Activated CD4-positive, alpha-beta T cell treated with anti-CD3 and anti-CD28 coated beads for 36 hours (primary cell): Measurements from ENCODE around the gene SREK1IP1. TPM values are rescaled to one million over a fixed set of nuclear protein-coding genes. Genes with fewer than 3 reads are reported as not detected.
A peak's percentile ranks its signal among the peaks of the same experiment; 100 is the strongest.

ENCODE experiments used
- ATAC-seq: fragments of 200-7000 bp; cut with Tn5 transposase; one replicate; pipeline ENCODE4 v1.10.0; 2021; ENCODE audit warnings: mild to moderate bottlenecking, moderate library complexity
- CTCF ChIA-PET: fragments of 350-600 bp; sonication (Branson Sonifier 250); formaldehyde crosslinking; loops from one replicate; lab custom pipeline; 2021; ENCODE audit warnings: antibody characterized with exemption; lab: Charles Lee
- POLR2A ChIA-PET: fragments of 350-600 bp; sonication (Branson Sonifier 250); formaldehyde crosslinking; loops from one replicate; lab custom pipeline; 2021; ENCODE audit warnings: antibody characterized with exemption, inconsistent platforms; lab: Charles Lee
- DNase-seq: peaks from one replicate; pipeline ENCODE4 v3.0.0-alpha.2; 2020
- H3K27ac Mint-ChIP-seq: one replicate; pipeline ENCODE4 v1.8.0; 2021; ENCODE audit warnings: mixed read lengths
- H3K27me3 Mint-ChIP-seq: one replicate; pipeline ENCODE4 v1.8.0; 2021; ENCODE audit warnings: mixed read lengths
- H3K36me3 Mint-ChIP-seq: one replicate; pipeline ENCODE4 v1.8.0; 2021; ENCODE audit warnings: low read depth, mixed read lengths
- H3K4me1 Mint-ChIP-seq: one replicate; pipeline ENCODE4 v1.8.0; 2021; ENCODE audit warnings: mixed read lengths
- H3K4me3 Mint-ChIP-seq: one replicate; pipeline ENCODE4 v1.8.0; 2021; ENCODE audit warnings: mild to moderate bottlenecking, moderate library complexity, mixed read lengths
- H3K9me3 Mint-ChIP-seq: one replicate; pipeline ENCODE4 v1.8.0; 2021; ENCODE audit warnings: low read depth, mixed read lengths
- intact Hi-C, 2 experiments: fragments of 100-400 bp; cut with DNase I in 1 of 2; cut with micrococcal nuclease in 1 of 2; formaldehyde crosslinking; loops; one replicate each; pipeline versions ENCODE4 v1.14.2 to v1.15.1; 2022 to 2024; cut with DNase I, micrococcal nuclease
- total RNA-seq, 2 experiments: library from RNA; stranded (reverse); gene quantifications; one replicate each; pipeline ENCODE4 v1.2.3, GENCODE V29; 2021

Gene SREK1IP1
- total RNA-seq: 10 to 100 TPM; 27.8 TPM

DNA sequence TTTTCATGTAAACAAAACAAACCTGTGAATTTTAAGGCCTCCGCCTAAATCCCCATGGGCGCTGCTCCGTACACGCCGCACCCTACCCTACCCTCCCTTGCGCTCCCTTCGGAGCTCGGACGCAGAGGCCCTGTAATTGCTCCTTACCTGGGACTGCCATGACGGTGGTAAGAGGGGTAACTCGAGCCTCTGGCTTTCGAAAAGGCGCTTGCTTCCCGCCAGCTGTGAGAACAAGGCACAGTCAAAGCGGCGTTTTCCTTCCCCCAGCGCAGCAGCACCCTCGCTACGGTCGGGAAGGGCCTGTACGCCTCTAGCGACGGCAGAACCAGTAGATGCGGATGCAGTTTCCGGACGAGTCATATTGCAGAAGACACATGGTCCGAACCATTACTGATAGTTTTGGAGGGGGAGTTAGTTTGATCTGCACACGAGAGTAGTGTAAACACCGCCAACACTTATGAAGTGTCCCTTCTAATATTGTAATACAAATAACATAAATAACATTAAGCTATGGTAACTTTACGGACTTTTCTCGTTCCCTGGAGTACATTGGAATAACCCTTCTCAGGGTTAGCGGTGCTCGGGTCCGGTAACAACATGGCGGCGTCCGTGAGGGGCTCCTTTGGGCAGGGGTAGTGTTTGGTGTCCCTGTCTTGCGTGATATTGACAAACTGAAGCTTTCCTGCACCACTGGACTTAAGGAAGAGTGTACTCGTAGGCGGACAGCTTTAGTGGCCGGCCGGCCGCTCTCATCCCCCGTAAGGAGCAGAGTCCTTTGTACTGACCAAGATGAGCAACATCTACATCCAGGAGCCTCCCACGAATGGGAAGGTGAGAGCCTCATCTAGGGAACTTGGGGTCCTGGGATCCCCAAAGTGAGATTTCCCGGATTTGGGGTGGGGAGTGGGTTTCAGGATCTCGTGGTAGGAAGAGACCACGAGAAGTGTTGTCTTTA is at the start of gene SREK1IP1, which contains the start of gene CWC27:
Gene SREK1IP1 (minus strand): TSS at position 334 of the 955 bp plus-strand sequence. CDS start 174 bp downstream, at position 160.
Gene CWC27 (plus strand): TSS at position 573 of the 955 bp plus-strand sequence. CDS start 217 bp downstream, at position 790.
- intact Hi-C loops: loop anchor here (1.0 to 5.0 kb wide), 7 partner anchors 131 to 1374 kb away; partner anchors contain the start of genes ADAMTS6 (in 1 of the 2), CENPK (in 1 of the 2), PPWD1 (in 1 of the 2) and SHLD3 (in 1 of the 2)

DNA sequence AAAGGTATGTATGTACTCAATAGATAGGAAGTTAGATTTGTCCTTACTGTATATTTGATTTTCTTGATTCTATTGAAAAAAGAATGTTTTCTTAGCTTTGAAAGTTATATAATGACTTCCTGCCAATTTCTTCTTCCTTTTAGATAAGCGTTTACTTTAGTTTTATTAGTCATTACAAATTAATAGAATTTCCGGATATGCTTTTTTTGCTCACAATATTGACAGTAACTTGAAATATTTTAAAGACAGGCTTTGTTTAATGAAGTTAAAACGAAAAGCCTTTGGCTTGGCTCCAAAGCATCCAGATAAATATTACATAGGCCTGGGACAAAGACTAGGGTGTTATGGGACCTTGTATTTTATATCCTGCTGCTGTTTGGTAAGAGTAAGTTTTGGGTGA is 49.8 kb upstream of the SREK1IP1 start:
- no peak overlapping the region for H3K4me3 Mint-ChIP-seq
- no peak for DNase-seq
- peaks cover 9% of the 10 kb centered on the region for H3K36me3 Mint-ChIP-seq
- CTCF ChIA-PET: interaction anchor here (1.7 kb wide), 1 partner anchor 665 kb away, joined by 7 read pairs; no protein-coding TSS in a partner anchor
- POLR2A ChIA-PET: no interaction called here
- H3K27ac Mint-ChIP-seq: no peak overlapping the region
- no peak for ATAC-seq
- intact Hi-C loops: no loop called here
- no peaks in the 10 kb centered on the region for H3K9me3 Mint-ChIP-seq
- H3K27me3 Mint-ChIP-seq: no peaks in the 10 kb centered on the region
- peaks cover 18% of the 10 kb centered on the region for H3K4me1 Mint-ChIP-seq

More for the DNA sequence above, at the start of gene SREK1IP1, which contains the start of gene CWC27:
- peak within 1 kb of the TSS; percentile 91 for H3K4me3 Mint-ChIP-seq
- ChIA-PET POLR2A (interaction anchor here (1.1 kb wide), 1 partner anchor 10 kb away, joined by 3 read pairs; no protein-coding TSS in a partner anchor), CTCF (interaction anchor here (0.5 to 2.3 kb wide), 6 partner anchors 9 to 1472 kb away, joined by 3 to 10 read pairs (median 4); no protein-coding TSS in a partner anchor)
- H3K36me3 Mint-ChIP-seq: peaks cover 16% of the 10 kb centered on the region
- H3K4me1 Mint-ChIP-seq: peaks cover 45% of the 10 kb centered on the region
- no peaks in the 10 kb centered on the region for H3K9me3 Mint-ChIP-seq
- H3K27me3 Mint-ChIP-seq: no peaks in the 10 kb centered on the region
- H3K27ac Mint-ChIP-seq: peak within 1 kb of the TSS; percentile 95
- DNase-seq (peak; percentile 89), ATAC-seq (peak; percentile 97)

DNA sequence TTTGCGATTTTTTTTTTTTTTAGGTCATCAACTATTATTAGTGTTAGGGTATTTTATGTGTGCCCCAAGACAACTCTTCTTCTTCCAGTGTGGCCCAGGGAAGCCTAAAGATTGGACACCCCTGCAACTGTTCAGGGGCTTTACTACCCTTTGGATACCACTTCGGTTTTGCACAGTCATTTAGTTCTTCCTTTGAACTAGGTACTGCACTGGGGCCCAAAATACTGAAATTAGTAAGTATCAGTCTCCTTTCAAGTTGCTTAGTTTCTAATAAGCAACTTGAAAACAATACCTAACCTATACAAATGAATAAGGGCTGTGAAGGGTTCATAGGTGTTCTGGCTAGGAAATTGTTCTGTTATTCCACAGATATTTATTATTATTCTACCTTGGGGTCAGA is 45.6 kb upstream of the SREK1IP1 start:
- ATAC-seq (peak; percentile 75), DNase-seq (no peak)
- intact Hi-C loops: loop anchor here (5.0 kb wide), 2 partner anchors 223 to 808 kb away; partner anchors contain the start of gene TRIM23 (in 1 of the 2)
- ChIA-PET POLR2A (no interaction called here), CTCF (interaction anchor here (1.9 kb wide), 1 partner anchor 669 kb away, joined by 9 read pairs; no protein-coding TSS in a partner anchor)
- Mint-ChIP-seq H3K27ac (no peak overlapping the region), H3K36me3 (peaks cover 9% of the 10 kb centered on the region), H3K4me1 (peaks cover 6% of the 10 kb centered on the region), H3K4me3 (no peak overlapping the region), H3K9me3 (no peaks in the 10 kb centered on the region), H3K27me3 (no peaks in the 10 kb centered on the region)

DNA sequence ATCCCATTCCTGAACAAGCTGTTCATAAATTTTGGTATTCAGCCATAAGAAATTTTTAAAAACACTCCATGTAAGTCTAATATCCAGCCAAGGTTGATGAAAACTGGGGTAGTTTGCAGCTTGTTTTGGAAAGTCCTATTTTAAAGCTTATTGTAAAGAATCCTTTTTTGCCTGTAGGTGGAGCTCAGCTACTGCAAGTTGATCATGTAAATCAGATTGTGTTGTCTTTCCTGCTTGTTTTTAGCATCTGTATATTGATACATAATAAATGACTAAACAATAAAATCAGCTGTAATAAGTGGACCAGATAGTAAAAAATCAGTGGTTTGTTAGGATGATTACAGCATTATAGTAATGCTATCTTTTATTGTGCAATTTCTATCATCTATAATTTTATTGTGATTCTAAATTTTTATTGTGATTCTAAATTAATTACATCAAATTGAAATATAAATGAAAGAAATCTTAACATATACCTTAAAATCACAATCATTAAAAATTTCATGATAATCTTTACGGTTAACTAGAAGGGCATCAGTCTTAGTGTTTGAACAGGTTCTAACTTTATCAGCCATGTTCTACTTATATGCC is 42.7 kb upstream of the SREK1IP1 start:
- Mint-ChIP-seq H3K9me3 (no peaks in the 10 kb centered on the region), H3K36me3 (peaks cover 13% of the 10 kb centered on the region), H3K27me3 (no peaks in the 10 kb centered on the region), H3K4me1 (peaks cover 6% of the 10 kb centered on the region), H3K27ac (no peak overlapping the region), H3K4me3 (no peak overlapping the region)
- ChIA-PET CTCF (interaction anchor here (0.6 to 3.2 kb wide), 16 partner anchors 14 to 815 kb away, joined by 3 to 43 read pairs (median 3); partner anchors contain the start of gene ADAMTS6), POLR2A (interaction anchor here (0.6 kb wide), 1 partner anchor 226 kb away, joined by 3 read pairs; no protein-coding TSS in a partner anchor)
- intact Hi-C loops: loop anchor here (1.0 to 5.0 kb wide), 3 partner anchors 226 to 811 kb away; partner anchors contain the start of gene TRIM23 (in 1 of the 2)
- ATAC-seq (no peak), DNase-seq (peak; percentile 7)

DNA sequence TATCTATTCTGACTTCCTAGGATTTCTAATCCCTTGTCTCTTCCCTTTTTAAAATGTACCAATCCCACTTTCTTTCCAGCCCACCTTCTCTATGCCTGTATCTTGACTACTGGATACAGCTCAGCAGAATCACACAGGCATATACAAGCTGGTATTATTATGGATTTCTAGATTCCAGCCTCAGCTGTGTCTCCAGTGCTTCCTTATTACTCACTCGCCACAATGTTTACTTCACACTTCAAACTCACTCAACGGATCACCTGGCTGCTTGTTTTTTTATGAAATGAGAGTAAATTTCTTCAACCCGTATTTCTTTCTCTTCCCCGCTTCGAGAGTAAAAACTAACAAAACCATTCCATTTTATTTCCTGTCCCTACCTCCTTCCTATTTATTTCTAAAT is 39.0 kb upstream of the SREK1IP1 start:
- ATAC-seq (no peak), DNase-seq (no peak)
- Mint-ChIP-seq H3K27me3 (no peaks in the 10 kb centered on the region), H3K36me3 (peaks cover 13% of the 10 kb centered on the region), H3K27ac (no peak overlapping the region), H3K9me3 (no peaks in the 10 kb centered on the region), H3K4me3 (no peak overlapping the region), H3K4me1 (no peaks in the 10 kb centered on the region)
- ChIA-PET CTCF (interaction anchor here (1.3 kb wide), 1 partner anchor 676 kb away, joined by 3 read pairs; no protein-coding TSS in a partner anchor), POLR2A (no interaction called here)
- intact Hi-C loops: no loop called here

DNA sequence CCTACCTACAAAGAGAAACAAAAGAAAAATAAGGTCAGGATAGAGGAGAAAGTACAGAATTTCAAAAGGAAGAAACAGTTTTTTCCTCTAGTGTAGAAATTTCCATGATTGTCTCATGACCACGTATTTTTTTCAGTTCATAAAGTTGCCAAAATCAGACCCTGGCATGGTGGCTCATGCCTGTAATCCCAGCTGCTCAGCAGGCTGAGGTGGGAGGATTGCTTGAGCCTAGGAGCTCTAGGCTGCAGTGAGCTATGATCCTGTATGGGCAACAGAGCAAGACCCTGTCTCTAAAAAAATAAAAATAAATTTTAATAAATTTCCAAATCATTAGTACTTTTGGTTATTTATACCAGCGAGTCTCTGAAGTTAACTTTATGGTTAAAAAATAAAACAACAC is 38.0 kb upstream of the SREK1IP1 start:
- Mint-ChIP-seq H3K4me3 (no peak overlapping the region), H3K27ac (no peak overlapping the region), H3K4me1 (no peaks in the 10 kb centered on the region), H3K27me3 (no peaks in the 10 kb centered on the region), H3K36me3 (peaks cover 13% of the 10 kb centered on the region), H3K9me3 (no peaks in the 10 kb centered on the region)
- no peak for DNase-seq
- CTCF ChIA-PET: no interaction called here
- POLR2A ChIA-PET: no interaction called here
- ATAC-seq: no peak
- intact Hi-C loops: no loop called here

DNA sequence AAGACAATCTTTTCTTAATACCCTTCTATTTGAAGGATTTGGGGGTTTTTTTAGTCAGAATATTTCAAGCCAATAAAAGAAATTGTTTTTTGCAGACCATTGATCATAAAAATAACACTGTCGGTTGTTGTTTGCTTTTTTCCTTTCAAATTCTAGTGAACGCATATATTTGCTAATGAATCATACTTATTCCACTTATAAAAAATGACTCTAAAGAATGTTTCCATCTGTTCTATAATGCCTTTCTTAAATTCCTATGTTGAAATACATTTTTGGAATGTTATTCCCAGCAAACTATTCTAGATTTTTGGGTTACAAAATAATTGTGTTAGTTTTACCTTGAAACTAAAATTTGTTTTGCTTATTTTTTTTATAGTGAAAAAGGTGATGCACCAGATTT is 32.4 kb upstream of the SREK1IP1 start:
- Mint-ChIP-seq H3K27me3 (no peaks in the 10 kb centered on the region), H3K4me3 (no peak overlapping the region), H3K36me3 (peaks cover 6% of the 10 kb centered on the region), H3K9me3 (no peaks in the 10 kb centered on the region), H3K27ac (no peak overlapping the region), H3K4me1 (no peaks in the 10 kb centered on the region)
- POLR2A ChIA-PET: no interaction called here
- ATAC-seq (no peak), DNase-seq (no peak)
- intact Hi-C loops: no loop called here
- CTCF ChIA-PET: no interaction called here

DNA sequence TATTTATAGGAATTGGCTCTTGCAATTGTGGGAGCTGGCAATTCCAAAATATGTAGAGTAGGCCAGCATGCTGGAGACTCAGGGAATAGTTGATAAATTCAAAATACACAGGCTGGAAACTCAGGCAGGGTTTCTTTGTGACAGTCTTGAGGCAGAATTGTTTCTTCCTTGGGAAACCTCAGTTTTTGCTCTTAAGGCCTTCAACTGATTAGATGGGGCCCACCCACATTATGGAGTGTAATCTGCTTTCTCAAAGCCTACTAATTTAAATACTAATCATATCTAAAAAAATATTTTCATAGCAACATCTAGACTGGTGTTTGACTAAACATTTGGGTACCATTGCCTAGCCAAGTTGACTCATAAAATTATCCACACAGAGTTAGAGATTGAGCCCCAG is 27.8 kb upstream of the SREK1IP1 start:
- intact Hi-C loops: no loop called here
- no peaks in the 10 kb centered on the region for H3K9me3 Mint-ChIP-seq

DNA sequence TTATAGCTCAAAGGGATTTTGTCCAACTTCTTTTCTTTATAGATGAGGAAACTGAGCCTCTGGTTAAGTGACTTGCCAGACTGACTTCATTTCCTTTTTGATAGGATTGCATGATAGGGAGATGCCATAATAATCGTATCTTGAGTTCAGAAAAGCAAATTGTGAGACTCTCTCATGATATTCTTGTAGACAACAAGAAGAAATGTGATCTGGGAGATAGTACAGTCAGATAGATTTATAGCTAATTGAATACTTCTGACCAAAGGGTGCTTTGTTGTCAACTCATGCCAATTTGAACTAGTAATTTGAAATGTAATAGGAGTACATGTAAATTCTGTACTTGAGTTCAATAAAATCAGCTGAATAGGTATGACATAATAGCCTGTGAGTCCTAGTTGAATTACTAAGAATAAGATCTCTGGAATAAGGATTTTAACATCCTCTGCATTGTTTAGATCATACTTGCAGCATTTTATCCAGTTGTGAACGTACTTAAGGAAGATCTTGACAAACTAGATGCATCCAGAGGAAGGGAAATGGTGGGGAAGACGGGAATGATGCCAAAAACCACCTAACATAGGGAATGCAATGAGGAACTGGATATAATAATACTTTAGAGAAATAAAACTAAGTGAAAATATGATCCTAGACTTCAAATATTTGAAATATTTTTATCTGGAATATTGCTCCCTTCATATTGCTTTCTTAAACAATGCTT is 25.7 kb upstream of the SREK1IP1 start:
- Mint-ChIP-seq H3K27ac (no peak overlapping the region), H3K4me3 (no peak overlapping the region), H3K27me3 (no peaks in the 10 kb centered on the region), H3K4me1 (peaks cover 6% of the 10 kb centered on the region), H3K36me3 (peaks cover 21% of the 10 kb centered on the region), H3K9me3 (no peaks in the 10 kb centered on the region)
- ChIA-PET POLR2A (no interaction called here), CTCF (interaction anchor here (0.8 to 2.1 kb wide), 3 partner anchors 10 to 17 kb away, joined by 3 to 5 read pairs (median 4); no protein-coding TSS in a partner anchor)
- ATAC-seq: no peak
- intact Hi-C loops: no loop called here
- DNase-seq: no peak

More for the DNA sequence above, 27.8 kb upstream of the SREK1IP1 start:
- Mint-ChIP-seq H3K4me1 (no peaks in the 10 kb centered on the region), H3K4me3 (no peak overlapping the region), H3K36me3 (peaks cover 19% of the 10 kb centered on the region), H3K27me3 (no peaks in the 10 kb centered on the region), H3K27ac (no peak overlapping the region)
- DNase-seq (no peak), ATAC-seq (no peak)
- POLR2A ChIA-PET: no interaction called here
- CTCF ChIA-PET: interaction anchor here (3.4 kb wide), 1 partner anchor 14 kb away, joined by 8 read pairs; no protein-coding TSS in a partner anchor

DNA sequence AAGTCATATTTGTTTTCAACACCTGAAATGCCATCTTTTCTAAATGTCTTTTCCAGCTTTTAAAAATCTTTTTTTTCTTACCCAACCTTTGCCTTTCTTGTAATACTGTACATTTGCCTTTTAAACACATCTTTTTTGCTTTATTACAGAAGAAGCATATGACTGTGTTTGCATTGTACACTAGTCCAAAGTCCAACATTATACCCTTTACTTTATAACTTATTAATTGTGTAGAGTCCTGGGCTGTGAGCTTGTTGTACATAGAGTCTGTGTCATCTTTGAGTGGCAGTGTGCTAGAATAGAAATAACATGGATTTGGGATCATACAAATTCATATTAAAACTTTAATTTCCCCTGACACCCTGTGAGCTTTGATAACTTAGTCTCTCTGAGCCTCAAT is 24.0 kb upstream of the SREK1IP1 start:
- H3K27ac Mint-ChIP-seq: no peak overlapping the region
- ATAC-seq (no peak), DNase-seq (no peak)
- H3K36me3 Mint-ChIP-seq: peaks cover 18% of the 10 kb centered on the region
- no peak overlapping the region for H3K4me3 Mint-ChIP-seq
- H3K27me3 Mint-ChIP-seq: no peaks in the 10 kb centered on the region
- H3K9me3 Mint-ChIP-seq: no peaks in the 10 kb centered on the region
- intact Hi-C loops: no loop called here
- POLR2A ChIA-PET: no interaction called here
- CTCF ChIA-PET: no interaction called here
- H3K4me1 Mint-ChIP-seq: peaks cover 6% of the 10 kb centered on the region
